Body of pancreas (tissue), 4 donors: ENCODE data around the gene KRT15.

ENCODE experiments used
- POLR2A ChIP-seq, 3 donors: fragments of 450-650 bp; IDR thresholded peaks; one replicate each; pipeline ENCODE4 v1.6.1; 2016; ENCODE audit warnings: antibody characterized with exemption in 3 of 3, mild to moderate bottlenecking in 2 of 3
- TF ChIP-seq, protein P1 (sequence below), 7 experiments: fragments of 450-650 bp in 4 of 7; fragments of 200-600 bp in 3 of 7; sonication (generic) in 3 of 7; IDR thresholded peaks; one replicate each; pipeline ENCODE4 v1.5.1; 2016 to 2019; ENCODE audit warnings: antibody characterized with exemption in 7 of 7

DNA sequence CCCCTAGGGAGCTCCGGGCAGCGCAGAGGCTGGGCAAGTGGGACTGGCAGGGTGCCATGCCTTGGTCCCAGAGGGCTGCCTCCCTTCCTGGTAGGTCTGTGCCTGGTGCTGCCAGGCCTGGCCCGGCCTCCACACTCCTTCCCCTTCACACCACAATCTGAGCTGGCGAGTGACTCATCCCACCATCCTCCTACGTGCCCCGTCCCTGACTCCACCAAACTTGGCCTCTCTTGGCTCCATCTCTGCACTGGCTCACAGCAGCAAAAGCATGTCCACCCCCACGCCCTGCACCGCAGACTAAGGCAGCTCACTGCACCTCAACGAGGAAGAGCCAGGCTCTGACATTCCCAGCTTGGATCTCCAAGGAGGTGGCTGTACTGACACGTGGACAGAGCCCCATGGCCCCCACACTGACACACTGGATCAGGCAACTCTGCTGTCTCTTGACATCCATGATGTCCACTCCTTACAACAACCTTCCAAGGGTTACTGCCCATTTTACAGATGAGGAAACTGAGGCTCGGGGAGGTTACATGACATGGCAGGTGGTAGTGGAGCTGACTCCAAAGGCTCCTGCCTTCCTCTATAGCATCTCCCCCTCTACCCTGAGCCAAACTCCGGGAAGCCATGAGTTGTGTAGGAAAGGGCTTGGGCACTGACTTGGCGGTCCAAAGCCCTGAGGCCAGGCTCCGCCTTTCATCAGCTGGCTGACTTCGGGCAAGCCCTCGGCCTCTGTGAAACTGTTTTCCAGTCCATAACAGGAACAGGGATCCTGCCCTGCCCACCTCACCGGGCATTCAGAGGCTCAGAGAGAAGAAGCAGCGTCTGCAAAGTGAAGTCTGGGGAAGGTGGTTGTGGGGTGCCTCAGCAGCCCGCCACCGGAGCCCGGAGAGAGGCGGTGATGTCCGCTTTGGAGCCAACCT is 29.5 kb upstream of the KRT15 start:
- TF ChIP-seq, protein P1, sequence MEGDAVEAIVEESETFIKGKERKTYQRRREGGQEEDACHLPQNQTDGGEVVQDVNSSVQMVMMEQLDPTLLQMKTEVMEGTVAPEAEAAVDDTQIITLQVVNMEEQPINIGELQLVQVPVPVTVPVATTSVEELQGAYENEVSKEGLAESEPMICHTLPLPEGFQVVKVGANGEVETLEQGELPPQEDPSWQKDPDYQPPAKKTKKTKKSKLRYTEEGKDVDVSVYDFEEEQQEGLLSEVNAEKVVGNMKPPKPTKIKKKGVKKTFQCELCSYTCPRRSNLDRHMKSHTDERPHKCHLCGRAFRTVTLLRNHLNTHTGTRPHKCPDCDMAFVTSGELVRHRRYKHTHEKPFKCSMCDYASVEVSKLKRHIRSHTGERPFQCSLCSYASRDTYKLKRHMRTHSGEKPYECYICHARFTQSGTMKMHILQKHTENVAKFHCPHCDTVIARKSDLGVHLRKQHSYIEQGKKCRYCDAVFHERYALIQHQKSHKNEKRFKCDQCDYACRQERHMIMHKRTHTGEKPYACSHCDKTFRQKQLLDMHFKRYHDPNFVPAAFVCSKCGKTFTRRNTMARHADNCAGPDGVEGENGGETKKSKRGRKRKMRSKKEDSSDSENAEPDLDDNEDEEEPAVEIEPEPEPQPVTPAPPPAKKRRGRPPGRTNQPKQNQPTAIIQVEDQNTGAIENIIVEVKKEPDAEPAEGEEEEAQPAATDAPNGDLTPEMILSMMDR (IDR thresholded peaks at IDR 0.05): no peak
- no peak for TF ChIP-seq POLR2A (IDR thresholded peaks at IDR 0.05)
